NCI-H1417 (cell line): ENCODE data around the gene FOXC1.
A peak's percentile ranks its signal among the peaks of the same experiment; 100 is the strongest.

Source experiments
- DNase-seq, 3 experiments: peaks; one replicate each; lab custom pipeline; 2025; lab: John Stamatoyannopoulos, UW

FOXC1 gene

DNA sequence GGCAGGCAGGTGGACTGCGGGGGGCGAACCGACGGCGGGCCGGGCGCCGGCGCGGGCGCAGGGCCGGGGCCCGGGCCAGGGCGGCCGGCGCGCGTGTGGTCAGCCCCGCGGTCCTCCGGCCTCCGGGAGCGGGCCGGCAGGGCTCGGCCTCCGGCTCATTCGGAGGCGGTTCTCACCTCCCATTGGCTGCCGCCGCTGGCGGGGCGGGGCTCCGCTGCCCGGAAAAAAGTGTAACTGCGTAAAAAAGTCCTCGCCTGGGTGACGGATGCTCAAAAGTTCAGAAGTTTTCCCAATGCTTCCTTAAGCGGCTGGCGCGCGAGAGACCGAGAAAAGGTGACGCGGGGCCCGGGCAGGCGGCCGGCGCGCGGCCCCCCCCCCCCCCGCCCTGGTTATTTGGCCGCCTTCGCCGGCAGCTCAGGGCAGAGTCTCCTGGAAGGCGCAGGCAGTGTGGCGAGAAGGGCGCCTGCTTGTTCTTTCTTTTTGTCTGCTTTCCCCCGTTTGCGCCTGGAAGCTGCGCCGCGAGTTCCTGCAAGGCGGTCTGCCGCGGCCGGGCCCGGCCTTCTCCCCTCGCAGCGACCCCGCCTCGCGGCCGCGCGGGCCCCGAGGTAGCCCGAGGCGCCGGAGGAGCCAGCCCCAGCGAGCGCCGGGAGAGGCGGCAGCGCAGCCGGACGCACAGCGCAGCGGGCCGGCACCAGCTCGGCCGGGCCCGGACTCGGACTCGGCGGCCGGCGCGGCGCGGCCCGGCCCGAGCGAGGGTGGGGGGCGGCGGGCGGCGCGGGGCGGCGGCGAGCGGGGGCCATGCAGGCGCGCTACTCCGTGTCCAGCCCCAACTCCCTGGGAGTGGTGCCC, at the start of gene FOXC1:
TSS of gene FOXC1 (plus strand) at position 268 of the 849 bp plus-strand sequence. CDS start at position 799, 531 bp downstream.
- peak; percentile 35 to 75 (median 70) for DNase-seq

DNA sequence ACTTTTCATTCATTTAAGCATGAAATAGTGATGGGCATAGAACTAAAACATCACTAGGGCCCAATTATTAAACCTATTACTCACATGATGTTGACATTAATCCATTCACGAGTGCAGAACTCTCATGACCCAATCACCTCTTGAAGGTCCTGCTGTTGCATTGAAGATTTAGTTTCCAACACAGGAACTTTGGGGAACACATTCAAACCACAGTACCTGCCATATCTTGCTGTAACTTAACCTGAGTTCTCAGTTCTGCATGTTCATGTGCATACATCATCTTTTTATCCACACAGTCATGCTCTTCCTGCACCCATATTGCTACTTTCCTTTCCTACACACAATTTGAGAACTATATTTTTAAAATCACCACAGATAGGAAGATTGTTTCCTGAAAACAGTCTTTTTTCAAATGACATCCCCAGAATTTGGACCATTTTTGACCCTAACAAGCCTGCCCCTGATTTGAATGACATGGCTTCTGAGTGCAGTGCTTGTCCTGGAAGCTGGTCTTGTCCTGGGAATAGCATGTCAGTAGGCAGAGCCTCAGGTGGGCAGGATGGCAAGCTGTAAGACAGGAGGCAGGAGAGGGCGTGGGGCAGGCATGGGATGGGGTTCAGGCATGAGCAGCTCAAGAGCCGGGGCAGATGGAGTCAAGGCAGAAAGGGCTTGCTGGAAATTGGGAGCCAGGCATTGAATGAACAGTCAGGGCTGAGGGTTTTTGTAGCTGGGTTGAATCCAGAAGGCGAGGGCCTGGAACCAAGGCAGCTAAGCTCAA, 49.2 kb upstream of the FOXC1 start:
- no peak for DNase-seq

DNA sequence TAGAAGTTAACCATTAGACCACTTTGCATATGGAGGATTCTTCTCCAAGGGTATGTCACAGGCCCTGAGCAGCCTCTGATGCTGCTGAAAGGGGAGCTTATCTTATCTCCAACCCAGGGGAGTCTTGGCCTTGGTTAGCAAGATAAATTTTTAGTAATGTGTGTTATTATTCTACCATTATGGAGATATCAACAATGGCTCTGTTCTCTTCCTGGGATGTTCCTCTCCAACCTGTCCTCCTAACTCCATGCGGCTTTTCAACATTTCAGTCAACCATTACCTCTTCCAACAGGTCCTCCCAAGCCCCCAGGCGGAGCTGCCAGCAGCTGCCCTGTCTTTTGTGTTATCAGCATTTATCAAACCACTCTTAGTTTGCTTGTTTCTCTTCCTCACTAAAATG, 48.4 kb upstream of the FOXC1 start:
- DNase-seq, result no peak

DNA sequence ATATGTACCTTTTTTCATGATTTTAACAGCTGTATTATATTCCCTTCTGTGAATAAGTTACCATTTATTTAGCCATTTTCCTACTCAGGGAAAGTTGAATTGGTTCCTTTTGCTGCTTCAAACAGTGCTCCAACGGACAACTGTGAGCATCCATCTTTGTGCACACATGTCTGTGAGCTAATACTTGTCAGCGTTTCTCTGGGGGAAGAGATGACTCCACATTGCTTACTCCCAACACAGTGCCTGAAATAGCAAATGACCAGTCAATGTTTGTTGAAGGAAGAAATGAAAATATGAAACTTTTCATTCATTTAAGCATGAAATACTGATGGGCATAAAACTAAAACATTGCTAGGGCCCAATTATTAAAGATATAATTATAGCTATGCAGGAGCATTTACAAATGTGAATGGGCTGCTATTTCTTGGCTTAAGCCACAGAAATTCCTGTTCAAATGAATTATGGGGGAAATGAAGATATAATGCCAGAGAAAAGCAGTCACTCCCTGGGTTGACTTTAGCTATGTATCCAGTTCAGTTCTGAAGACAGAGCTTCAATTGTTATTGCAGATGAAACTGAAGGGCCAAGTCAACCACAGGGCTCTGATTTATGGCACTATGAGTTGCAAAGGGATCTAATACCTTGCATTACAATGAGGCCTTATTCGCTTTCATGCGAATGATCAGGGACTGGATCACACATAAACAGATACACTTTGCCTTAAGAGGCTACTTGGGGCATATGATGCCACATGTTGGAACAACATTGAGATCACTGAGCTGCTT, 47.4 kb upstream of the FOXC1 start:
- no peak for DNase-seq

DNA sequence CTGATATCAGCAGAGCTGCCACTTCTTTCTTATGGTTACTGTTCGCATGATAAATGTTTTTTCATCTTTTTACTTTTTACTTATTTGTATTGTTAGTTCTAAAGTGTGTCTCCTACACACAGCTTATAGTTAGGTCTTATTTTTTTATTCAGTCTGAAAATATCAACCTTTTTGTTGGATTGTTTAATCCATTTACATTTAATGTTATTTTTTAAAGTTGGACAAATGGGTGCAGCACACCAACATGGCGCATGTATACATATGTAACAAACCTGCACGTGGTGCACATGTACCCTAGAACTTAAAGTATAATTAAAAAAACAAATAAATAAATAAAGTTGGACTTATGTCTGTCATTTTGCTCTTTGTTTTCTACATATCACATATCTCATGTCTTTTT, 40.3 kb upstream of the FOXC1 start:
- DNase-seq, result no peak

DNA sequence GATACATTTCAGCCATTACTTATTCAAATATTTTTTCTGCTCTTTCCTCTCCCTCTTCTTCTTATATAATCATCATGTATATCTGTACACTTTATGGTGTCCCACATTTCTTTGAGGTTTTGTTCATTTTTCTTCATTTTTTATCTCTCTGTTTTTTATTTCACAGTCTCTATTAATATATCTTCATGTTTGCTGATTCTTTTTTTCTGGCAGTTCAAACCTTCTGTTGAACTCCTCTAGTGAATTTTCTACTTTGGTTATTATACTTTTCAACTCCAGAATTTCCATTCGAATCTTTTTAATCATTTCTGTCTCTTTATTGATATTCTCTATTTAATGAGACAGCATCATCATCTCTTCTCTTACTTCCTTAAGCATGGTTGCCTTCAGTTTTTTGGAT, 38.9 kb upstream of the FOXC1 start:
- DNase-seq, result no peak

DNA sequence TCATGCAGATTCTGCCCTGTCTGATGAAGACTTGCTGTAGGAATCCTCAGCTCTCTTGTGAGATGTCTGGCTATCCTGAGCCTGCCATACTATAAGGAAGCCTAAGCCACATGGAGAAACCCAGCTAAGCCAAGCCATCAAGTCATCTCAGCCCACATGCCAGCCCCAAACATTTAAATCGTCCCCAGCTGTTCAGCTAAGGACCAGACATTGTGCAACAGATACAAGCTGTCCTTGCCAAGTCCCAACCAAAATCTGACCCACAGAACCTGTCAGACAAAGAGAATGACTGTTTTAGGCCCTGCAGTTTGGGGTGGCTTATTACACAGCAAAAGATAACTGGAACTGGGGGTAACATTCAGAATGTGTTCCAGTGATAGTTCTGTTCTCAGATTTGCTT, 36.8 kb upstream of the FOXC1 start:
- DNase-seq, result no peak

DNA sequence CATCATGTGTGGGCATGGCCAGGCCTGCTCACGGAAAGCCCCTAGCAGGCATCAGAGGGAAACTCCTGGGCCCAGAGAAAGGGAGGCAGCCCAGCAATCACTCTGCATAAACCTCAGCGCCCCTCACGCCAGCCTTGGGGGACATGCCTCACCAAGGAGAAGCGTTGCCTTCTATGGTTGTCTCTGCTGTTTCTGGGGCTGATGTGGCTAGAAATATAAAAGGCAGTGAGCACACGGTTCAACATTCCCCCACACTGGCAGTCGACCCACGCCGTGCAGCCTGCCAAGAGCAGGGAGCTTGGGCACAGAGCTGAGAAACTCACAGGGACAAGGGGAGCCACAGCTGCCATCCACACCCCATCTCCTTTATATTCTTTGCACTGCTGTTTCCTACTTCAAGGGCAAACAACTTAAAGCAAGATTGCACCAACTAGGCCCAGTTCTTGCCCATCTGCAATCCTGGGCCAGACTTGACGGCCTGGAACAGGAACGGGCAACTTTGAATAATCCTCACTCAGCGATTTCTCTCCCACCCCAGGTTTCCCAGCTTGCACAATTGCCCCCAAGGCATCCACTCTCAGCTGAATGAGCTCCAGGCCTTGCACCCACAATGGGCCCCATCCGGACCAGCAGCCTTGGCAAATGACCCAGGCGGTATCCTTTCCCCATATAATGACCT, 35.5 kb upstream of the FOXC1 start:
- no peak for DNase-seq

DNA sequence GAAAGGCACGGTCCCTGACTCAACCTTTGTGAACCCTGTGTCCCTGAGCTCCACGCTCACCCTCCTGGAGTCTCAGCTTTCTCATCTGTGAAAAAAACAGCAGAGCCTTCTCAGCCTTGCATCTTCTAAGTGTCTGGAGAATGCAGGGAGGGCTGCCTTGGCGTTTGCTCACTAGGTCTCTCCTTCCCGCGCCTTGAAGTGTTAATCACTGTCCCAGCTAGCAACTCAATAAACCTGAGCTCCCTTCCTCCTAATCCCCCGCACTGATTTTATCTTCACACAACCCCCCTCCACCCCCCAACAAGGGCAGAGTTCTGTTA, 34.9 kb upstream of the FOXC1 start:
- no peak for DNase-seq

DNA sequence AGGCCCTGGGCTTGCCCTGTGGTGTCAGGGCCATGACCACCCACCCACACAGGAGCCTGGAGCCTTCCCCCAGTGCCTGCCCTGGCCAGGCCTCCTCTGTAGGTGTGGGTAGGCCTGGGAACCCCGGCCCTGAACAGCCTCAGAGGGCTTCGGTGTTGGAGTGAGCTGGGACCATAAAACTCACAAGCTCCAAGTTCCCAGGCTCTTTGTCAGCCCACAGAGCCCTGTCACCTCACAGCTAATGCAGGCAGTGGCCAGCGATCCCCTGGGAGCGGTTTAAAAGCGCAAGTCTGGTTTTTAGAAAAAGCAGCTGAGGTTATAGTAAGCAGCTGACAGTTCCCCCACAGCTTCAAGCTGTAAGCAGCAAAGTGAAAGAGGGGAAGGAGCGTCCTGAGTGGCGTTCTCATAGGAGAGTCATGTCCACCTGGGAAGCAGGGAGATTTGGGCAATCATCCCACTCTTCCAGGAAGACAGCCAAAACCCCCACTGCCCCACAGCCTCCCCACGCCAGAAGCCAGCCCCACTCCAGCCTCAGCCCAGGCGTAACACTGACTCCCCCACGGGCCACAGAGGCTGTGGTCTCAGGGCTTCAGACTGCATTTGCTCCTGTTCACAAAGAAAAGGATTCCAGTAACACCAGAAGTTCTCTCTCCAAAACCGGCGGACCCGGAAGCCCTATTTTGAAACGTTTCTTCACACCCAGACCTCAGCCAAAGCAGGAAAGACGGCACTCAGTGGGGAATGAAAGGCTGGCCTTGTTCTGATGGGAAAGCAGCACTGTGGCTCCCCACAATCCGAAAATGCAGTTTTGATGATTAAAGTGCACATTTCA, 34.3 kb upstream of the FOXC1 start:
- no peak for DNase-seq

DNA sequence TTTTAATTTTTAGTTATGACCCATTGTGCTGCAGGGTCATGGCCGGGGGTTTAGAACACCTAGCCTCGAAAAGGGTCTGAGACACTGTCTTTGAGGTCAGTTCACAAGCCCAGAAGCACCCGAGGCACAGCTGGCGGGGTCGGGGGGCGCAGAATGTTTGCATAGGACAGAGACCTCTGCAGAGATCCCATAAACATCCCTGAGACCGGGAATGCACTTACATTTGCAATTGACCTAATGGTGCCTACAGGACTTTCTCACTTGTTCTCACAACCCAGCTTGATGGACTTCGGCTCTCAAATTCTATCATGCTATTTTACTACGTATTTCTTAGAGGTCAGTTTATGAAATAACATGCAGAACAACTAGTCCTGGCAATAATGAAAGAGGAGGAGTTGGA, 33.5 kb upstream of the FOXC1 start:
- DNase-seq, result no peak

DNA sequence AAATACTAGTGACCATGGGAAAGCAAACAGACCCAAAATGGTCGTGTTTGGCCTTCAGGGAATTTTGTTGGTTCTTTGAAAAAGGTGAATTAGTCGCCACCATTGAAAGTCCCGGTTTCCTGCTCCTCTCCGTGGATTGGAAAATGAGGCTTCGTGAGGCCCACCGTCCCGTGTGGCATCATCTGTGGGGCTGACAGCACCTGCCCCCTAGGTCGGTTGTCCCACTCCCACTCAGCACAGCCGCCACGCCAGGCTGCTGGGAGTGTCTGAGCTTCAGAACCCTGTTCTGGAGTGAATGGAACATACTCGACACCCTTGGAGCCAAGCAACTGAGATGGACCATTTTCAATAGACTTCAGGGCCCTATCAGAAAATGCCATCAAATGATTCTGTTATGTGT, 33.0 kb upstream of the FOXC1 start:
- no peak for DNase-seq

DNA sequence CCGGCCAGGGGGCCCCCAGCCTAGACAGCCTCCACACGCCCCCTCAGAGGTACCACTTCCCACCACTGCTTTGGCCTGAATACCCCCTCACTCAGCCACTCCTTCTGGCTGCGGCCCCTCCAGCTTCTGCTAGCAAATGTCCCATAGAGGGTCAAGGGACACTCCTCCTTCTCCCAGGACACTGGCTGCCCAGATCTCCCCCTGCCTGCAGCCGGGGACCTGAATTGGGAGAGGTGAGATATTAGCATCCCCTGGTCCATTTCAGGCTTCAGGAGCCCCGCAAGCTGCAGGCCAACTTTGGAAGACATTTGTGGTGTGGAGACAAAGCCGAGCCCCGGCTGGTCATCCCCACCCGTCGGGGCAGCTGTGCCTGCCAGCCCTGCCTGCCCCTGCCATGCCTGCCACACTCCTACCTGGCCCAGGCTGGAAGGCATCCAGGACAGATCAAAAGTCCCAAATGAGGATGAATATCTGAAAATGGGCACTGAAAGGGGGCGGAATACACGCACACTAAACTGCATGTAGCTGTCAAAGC, 32.5 kb upstream of the FOXC1 start:
- DNase-seq, result no peak

DNA sequence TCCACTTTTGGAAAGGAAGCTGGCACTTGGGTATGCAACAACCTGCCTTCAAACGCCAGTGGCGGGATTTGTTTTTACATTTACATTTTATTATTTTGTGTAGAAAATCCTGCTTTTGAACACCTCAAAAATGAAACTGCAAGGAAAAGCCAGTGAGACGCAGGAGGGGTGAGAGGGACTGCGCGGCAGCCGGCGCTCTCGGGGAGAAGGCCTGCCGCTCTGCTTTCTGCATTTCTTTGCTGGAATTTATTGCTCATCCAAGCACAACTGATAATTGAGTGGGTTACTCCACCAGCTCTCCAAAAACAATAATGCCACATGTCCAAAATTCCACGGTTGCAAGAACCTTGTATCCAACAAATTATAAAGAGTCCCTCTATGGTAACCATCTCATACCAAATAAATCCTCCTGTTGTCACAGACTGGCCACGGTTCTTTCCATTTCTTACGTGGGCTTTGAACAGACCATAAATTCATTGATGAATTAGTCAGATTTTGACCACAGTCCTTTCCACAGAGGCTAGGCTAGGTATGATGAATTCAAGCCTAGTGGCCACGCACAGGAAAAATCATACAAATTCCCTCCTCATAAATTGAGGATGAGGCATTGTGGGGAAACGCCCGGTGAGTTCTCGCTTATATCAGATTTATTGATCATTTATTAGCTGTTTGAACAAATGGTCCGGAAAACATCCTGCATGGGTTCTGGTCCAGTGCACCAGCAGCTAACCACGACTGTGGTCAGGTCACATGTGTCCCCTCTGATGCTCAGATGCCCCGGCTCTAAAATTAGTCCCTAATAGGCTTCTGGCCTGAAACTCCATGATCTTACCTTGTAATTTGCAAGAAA, 31.6 kb upstream of the FOXC1 start:
- no peak for DNase-seq

DNA sequence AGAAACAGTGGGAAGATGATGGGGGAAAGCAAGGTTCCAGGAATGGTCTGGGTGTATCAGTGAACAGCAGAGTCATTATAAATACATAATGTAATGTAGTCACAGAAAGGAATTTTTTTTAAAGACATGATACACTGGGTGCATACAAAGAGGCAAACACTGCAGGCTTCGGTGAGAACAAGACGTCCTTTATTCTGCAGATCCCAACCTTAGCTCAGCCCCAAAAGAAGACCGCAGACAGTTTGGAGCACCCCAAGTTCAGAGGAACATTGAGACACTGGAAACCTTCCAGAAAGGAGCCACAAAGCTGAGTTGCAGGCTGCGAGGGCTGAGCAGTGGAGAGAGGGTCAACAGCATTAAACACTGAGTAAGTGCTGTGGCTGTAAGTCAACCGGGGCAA, 30.6 kb upstream of the FOXC1 start:
- no peak for DNase-seq

DNA sequence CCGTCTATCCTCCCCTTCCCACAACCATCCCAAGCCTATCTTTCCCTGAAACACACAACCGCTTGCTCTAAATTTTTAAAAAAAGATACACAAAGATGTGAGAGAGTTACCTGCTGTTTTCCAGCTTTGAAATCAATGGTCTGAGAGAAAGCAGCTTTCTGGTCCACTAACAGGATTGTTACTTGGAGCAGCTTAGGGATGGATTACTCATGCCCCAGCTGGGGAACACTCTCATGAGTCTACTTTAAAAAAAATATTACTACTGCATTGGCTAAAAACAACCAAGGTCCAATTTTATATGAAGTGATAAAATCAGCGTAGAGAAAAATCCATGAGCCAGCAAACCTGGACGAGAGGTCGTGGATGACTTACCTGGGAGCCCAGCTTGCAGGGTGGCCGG, 29.6 kb upstream of the FOXC1 start:
- no peak for DNase-seq

DNA sequence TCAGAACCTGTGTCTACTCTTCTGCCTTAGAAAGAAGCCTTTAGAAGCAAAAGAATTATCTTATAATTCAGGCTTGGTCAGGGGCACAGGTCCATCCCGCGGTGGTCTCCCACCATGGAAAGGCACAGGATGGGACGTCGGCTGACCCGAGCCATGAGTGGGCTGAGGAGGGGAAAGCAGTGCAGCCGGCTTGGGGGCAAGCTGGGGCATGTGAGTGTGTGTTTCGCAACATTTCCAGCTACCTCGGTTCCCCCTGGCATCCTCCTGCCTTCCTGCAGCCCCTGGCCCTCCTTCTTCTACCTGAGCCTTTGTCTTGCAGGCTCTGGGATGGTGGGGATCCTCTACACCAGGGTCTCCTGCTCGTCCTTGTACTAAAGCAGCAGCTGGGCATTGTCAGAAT, 29.1 kb upstream of the FOXC1 start:
- no peak for DNase-seq

DNA sequence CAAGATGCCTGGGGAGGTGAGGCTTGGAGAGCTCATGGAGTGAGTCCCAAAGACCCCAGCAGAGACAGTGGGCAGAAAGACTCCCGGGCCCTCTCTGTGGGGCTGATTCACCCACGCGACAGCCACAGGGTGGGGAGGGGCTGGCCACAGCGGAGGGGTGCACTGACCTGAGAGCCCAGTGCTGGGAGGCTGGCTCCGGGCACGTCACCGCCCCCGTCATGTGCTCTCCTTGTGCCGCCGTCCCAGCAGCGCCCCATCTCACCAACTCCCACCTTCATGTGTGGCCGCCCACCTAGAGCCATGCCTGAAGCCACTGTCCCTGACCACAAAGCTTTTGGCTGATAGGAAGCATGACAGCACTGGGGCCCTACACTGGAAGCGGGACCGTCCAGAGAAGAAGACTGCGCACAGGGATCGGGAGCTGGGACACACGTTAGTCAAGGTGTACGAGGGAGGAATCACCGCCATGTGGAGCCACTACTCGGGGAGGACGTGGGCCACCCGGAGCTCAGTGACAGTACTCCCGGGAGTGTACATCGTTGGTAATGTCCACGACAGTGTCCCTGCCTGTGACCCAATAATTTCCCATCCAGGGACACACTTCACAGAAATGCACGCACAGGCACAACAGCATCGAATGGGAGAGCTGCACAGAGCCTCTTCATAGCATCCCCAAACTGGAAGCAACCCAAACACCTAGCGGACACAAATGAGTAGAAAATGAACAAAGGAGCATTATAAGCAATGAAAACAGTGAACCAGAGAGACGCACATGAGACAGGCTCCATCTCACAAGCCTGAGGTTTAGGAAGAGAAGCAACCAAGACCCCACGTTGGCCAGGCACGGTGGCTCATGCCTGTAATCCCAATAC, 28.4 kb upstream of the FOXC1 start:
- DNase-seq, result no peak

DNA sequence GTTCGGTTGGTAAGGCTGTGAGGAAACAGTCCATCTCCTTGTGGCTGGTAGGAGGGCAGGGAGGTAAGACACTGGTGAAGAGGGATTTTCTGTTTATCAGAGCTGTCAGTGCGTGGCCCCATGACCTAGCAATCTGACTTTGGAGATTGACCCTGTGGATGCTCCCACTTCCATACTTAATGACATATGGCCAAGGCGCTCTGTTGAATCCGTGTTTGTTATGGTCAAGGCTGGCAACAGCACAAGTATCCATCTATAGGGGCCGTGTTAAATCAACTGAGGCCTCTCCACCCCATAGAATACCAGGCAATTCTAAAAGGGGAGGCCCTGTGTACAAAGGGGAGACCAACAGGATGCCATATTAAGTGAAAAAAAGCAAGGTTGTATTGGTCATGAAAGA, 25.6 kb upstream of the FOXC1 start:
- DNase-seq, result no peak
